GM18508 (cell line): ENCODE results near the gene EYA3.
"Not testable (repeated sequence)": the region's sequence is repeated elsewhere in the genome, so short reads cannot be mapped to it uniquely, and the experiment has no call there.

ENCODE experiments used
- ATAC-seq: cut with Tn5 transposase; IDR thresholded peaks from one replicate; pipeline ENCODE4 v1.9.1; 2021; ENCODE audit warnings: moderate number of reproducible peaks; ENCODE audit not compliant: insufficient read depth, unreplicated experiment

Gene EYA3

GRCh38 chr1:28035420-28035819 is 53.0 kb downstream of the EYA3 start:
- no peak for ATAC-seq

- ATAC-seq = no peak
These were observed 56.1 kb downstream of the EYA3 start for GRCh38 chr1:28032281-28032680.

- ATAC-seq = no peak
These were observed 57.2 kb downstream of the EYA3 start for GRCh38 chr1:28031173-28031572.

- no peak for ATAC-seq
These were observed 59.3 kb downstream of the EYA3 start for GRCh38 chr1:28028873-28029654.

DNA sequence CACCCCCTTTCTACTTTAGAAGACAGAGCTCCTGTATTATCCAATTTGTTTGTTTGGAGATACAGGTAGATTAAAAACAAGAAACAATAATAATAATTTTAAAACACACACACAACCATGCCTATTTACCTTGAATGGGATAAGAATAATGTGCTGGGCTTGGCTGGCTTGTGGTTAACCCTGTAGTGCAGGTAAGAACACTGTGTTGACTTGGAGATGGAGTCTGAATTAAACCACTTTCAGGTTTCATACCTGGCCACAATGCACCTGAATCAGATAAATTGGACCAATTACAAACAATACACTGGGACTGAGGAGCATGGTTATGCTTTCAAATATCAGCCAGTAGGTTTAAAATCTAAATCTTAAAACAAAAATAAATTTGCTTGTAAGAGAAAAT is 60.8 kb downstream of the EYA3 start:
- ATAC-seq = no peak

- ATAC-seq = no peak
These were observed 61.2 kb downstream of the EYA3 start for GRCh38 chr1:28027238-28027637.

DNA sequence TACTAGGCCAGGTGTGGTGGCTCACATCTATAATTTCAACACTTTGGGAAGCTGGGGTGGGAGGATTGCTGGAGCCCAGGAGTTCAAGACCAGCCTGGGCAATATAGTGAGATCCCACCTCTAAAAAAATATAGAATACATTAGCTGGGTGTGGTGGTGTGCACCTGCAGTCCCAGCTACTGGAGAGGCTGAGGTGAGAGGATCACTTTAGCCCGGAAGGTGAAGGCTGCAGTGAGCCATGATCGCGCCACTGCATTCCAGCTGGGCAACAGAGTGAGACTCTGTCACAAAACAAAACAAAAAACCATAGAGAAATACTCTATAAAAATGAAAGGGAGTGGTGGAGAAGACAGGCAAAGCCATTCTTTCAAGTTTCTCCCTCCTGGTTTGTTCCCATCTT is 62.1 kb downstream of the EYA3 start:
- no peak for ATAC-seq

GRCh38 chr1:28021064-28021463 is 67.3 kb downstream of the EYA3 start:
- no peak for ATAC-seq

DNA sequence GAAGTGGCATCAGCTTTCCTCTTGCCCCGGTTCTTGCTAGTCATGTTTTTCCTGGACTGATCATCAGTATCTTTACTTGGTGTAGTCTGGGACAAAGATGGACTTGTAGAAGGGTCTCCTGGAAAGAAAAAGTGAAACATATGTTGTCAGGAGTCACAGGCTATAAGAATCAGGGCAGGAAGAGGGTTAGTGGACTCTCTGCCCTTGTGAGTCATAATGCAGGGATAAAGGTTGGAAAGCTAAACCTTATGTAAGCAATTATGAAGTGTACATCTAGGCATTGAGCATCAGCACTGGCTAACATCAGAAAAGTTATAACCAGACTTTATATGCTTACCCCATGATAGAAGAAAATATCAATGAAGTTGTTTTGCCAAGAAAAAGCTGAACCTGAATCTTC is 77.4 kb downstream of the EYA3 start:
- ATAC-seq = no peak

DNA sequence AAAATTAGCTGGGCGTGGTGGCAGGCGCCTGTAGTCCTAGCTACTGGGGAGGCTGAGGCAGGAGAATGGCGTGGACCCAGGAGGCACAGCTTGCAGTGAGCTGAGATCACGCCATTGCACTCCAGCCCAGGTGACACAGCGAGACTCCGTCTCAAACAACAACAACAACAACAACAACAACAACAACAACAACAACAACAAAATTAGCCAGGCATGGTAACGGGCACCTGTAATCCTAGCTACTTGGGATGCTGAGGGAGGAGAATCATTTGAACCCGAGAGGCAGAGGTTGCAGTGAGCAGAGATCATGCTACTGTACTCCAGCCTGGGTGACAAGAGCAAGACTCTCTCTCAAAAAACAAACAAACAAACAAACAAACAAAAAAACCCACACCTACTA is 85.3 kb downstream of the EYA3 start:
- not testable (repeated sequence) for ATAC-seq

GRCh38 chr1:28002600-28002999 is 85.8 kb downstream of the EYA3 start:
- no peak for ATAC-seq

- ATAC-seq = no peak
These were observed 89.4 kb downstream of the EYA3 start for GRCh38 chr1:27999055-27999454.

GRCh38 chr1:27994526-27994925 is 93.9 kb downstream of the EYA3 start:
- ATAC-seq = not testable (repeated sequence)

DNA sequence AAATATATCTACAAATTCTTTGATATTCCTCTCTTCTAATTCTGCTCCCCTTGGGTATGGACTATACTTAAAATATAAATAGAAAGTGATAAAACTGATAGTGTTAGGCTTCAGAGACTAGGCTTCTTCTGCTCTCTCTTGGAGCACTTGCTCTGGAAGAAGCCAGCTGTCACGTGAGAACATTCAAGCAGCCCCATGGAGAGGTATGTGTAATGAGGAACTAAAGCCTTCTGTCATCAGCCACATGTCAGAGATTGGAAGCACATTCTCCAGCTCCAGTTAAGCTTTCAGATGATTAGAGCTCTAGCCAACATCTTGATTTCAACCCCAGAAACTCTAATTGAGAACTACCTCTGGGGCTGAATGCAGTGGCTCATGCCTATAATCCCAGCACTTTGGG is 94.3 kb downstream of the EYA3 start:
- ATAC-seq = no peak

DNA sequence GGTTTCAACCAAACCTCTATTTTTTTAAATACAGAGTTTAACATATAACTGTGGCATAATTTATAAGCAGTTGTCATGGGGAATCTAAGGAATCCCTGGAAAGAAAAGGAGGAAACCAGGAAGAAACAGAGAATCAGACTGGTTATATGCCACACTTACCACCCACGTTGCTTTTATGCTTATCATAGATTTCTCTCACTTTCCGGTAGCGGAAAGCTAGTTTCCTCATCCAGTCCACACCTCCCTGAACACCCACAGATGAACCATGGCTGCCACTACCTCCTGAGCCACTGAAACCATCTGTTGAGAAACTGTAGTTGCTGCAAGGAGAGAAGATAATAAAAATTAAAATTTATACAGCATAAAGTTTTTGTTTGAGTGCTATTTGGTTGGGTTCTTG is 95.2 kb downstream of the EYA3 start:
- ATAC-seq = no peak

GRCh38 chr1:27992276-27992675 is 96.1 kb downstream of the EYA3 start:
- no peak for ATAC-seq

DNA sequence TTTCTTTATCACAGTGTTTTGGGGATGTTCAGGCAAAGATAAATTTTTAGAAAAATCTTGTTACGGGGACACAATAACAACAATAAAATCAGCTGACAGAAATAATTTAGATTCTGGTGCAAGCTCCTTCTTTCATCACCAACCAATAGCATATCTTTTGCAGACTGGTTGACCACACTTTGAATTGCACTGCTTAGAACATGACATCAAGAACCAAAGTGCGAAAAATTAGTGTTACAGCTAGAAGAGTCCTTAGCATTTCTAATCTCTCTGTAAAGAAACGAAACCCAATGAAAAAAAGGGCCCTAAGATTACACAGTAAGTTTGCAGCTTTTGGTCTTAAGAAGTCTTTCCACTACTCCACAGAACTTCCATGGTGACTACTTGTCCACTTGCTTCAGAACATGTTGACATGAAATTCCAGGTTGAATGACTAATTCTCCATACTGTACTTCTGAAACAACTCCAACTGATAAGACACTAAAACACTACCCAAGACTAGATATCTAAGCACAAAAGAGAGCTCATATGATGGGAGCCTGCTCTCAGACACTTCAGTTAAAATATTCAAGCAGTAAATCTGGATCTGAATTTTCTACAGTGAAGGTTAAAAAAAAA is 97.4 kb downstream of the EYA3 start:
- no peak for ATAC-seq

- ATAC-seq = no peak
These were observed 107.3 kb downstream of the EYA3 start for GRCh38 chr1:27981145-27981544.

GRCh38 chr1:27980216-27980845 is 108.1 kb downstream of the EYA3 start:
- ATAC-seq = no peak

DNA sequence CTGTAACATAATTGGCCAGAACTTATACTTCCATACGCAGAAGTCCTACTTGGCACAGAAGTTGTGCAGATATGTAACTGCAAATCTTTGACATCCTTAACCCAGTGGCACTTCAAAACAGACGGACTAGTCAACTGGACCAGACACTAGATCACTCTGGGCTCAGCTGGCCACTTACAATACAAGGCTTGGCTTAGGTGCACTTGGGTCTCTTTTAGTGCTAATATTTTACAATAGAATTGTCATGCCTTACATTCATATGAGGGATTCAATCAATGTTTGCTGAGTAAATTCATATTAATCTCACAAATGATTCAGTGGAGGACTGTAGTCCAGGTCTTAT is 108.6 kb downstream of the EYA3 start:
- no peak for ATAC-seq

DNA sequence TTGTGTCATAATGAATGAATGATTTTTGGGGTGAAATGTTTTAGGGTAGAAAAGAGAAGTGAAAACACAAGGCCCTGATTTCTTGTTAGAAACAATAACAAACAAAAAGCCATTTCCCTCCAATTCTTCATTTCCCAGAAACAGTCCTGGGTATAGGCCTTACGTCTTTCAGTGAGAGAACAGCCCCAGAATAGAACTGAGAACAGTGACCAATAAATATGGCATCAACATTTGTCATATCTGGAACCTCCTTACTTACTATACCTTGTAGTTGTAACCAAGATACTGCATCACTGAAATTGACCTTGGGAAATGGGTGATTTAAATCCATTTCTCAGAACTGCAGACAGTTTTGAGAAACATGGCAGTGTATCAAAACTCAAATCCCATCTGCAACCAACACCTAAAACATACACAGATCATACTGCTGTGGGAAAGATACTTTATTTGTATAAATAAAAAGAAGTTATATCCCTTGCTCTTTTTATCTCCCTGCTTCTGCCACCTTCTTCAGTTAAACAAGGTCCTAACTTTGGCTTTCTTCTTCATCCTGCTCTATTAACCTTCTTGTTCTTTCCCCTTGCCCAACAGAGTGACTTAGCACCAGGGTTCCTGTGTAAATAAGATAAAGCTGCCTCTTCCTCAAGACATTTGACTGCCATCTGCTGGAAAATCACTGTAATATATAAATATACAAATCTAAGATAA is 109.1 kb downstream of the EYA3 start:
- ATAC-seq = no peak
